ENCODE measurements around the gene ETV1.

- TF ChIP-seq CTCF (IDR thresholded peaks at IDR 0.05; ENCODE audit: low read depth, low read length, poor library complexity, severe bottlenecking) (no peak), EZH2phosphoT487 (IDR thresholded peaks at IDR 0.05; ENCODE audit: borderline replicate concordance, low read length) (no peak)
These were observed 137.7 kb downstream of the ETV1 start for GRCh38 chr7:13851736-13852135.
